Fibroblast of lung (primary cell): Measurements from ENCODE around the gene CACNA1E.

Experiments used
- CTCF ChIP-seq, 2 donors: IDR thresholded peaks in 1 of 2; conservative IDR thresholded peaks in 1 of 2; 1 replicate in 1 of 2; 2 replicates in 1 of 2; pipeline ENCODE4 v1.5.1; 2011 to 2012; ENCODE audit warnings: low read length in 2 of 2, control low read depth in 1 of 2, inconsistent platforms in 1 of 2, low read depth in 1 of 2, mild to moderate bottlenecking in 1 of 2
- EZH2 ChIP-seq: IDR thresholded peaks from 2 replicates; pipeline ENCODE4 v1.5.1; 2012; ENCODE audit warnings: low read length, control low read depth, mild to moderate bottlenecking; ENCODE audit errors: missing control alignments

DNA sequence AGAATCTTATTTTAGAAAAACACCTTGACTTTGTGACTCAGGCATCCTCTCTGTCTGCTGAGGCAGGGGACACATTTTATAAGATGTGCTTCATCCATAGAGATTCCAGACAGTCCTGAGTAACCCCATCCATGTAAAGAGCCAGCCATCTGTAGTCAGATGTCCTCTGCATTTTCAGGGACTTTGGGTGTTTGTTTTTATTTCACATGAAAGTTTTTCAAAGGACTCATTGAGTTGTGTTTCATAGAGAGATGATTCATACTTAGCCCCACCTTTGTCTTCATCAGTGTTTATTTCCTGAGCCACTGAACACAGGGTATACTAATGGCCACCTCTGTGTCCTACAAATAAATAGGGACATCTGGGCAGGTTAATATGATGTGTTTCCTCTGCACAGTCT is 280.4 kb downstream of the CACNA1E start:
- TF ChIP-seq EZH2: no peak
- TF ChIP-seq CTCF (conservative IDR thresholded peaks at IDR 0.05 in 1 of 2, IDR thresholded peaks at IDR 0.05 in 1 of 2; ENCODE audit: low read depth in 1 of 2, low read length in 2 of 2): no peak
